Smooth muscle cell (in vitro differentiated cells): ENCODE results near the gene NDRG4. TPM values are rescaled to one million over a fixed set of nuclear protein-coding genes. Genes with fewer than 3 reads are reported as not detected.

ENCODE experiments used
- DNase-seq: peaks from one replicate; lab custom pipeline; 2025; ENCODE audit not compliant: unreplicated experiment; lab: John Stamatoyannopoulos, UW
- H2AFZ ChIP-seq: fragments of 200-600 bp; sonication (generic); 2 replicates; pipeline ENCODE4 v1.6.0; 2016; ENCODE audit warnings: antibody characterized with exemption, low read depth, mild to moderate bottlenecking
- H3F3A ChIP-seq: fragments of 200-600 bp; sonication (generic); 2 replicates; pipeline ENCODE4 v1.6.0; 2017; ENCODE audit warnings: antibody characterized with exemption, low read depth
- H3K27ac ChIP-seq: fragments of 200-600 bp; sonication (generic); 2 replicates; pipeline ENCODE4 v1.5.1; 2016; ENCODE audit warnings: low read depth, mild to moderate bottlenecking
- H3K27me3 ChIP-seq: fragments of 200-600 bp; sonication (generic); 2 replicates; pipeline ENCODE4 v1.6.1; 2016; ENCODE audit warnings: low read depth, mild to moderate bottlenecking
- H3K36me3 ChIP-seq: fragments of 200-600 bp; sonication (generic); 2 replicates; pipeline ENCODE4 v1.5.1; 2016; ENCODE audit warnings: low read depth
- H3K4me1 ChIP-seq: fragments of 200-600 bp; sonication (generic); 2 replicates; pipeline ENCODE4 v1.5.1; 2016; ENCODE audit warnings: low read depth
- H3K4me2 ChIP-seq: fragments of 200-600 bp; sonication (generic); 2 replicates; pipeline ENCODE4 v1.6.0; 2016; ENCODE audit warnings: mild to moderate bottlenecking
- H3K4me3 ChIP-seq: fragments of 200-600 bp; sonication (generic); 2 replicates; pipeline ENCODE4 v1.5.1; 2016; ENCODE audit warnings: mild to moderate bottlenecking
- H3K79me2 ChIP-seq: fragments of 200-600 bp; sonication (generic); 2 replicates; pipeline ENCODE4 v1.6.0; 2016; ENCODE audit warnings: low read depth, mild to moderate bottlenecking
- H3K9ac ChIP-seq: fragments of 200-600 bp; sonication (generic); 2 replicates; pipeline ENCODE4 v1.6.0; 2016; ENCODE audit warnings: low read depth
- H3K9me3 ChIP-seq: fragments of 200-600 bp; sonication (generic); replicated peaks from 2 replicates; pipeline ENCODE4 v1.5.1; 2016; ENCODE audit warnings: low read depth
- H4K20me1 ChIP-seq: fragments of 200-600 bp; sonication (generic); 2 replicates; pipeline ENCODE4 v1.6.0; 2016; ENCODE audit warnings: low read depth
- CTCF ChIP-seq: fragments of 200-600 bp; sonication (generic); IDR thresholded peaks from 2 replicates; pipeline ENCODE4 v1.5.1; 2017; ENCODE audit warnings: borderline replicate concordance, mild to moderate bottlenecking, antibody characterized with exemption; ENCODE audit not compliant: insufficient read depth, poor library complexity, severe bottlenecking
- WGBS: methylation state at CpG from one replicate; pipeline ENCODE4 v1.1.7; 2016; ENCODE audit warnings: low lambda C conversion rate; 5-methylcytosine and 5-hydroxymethylcytosine counted together
- polyA plus RNA-seq: library from polyadenylated mRNA; unstranded; fragments of >200 nt; fragmentation: Nextera tagmentation; extraction: Ambion mirVana; gene quantifications from 2 replicates; pipeline ENCODE4 v1.2.1, GENCODE V29; 2016
- total RNA-seq: library from RNA; depleted of rRNA; stranded (reverse); fragments of >200 nt; gene quantifications from 2 replicates; pipeline ENCODE4 v1.2.3, GENCODE V29; 2014

The NDRG4 gene
- total and polyA plus RNA-seq, 2 experiments from 2014 or later, result 9.9 to 23.0 TPM

- Histone ChIP-seq H3K79me2 (no peaks in the 10 kb centered on the region), H3K4me3 (no peak overlapping the region), H3K4me2 (no peak overlapping the region), H4K20me1 (no peaks in the 10 kb centered on the region), H3K27ac (no peak overlapping the region), H3K27me3 (no peaks in the 10 kb centered on the region), H3K4me1 (peaks cover 8% of the 10 kb centered on the region), H3K36me3 (no peaks in the 10 kb centered on the region), H2AFZ (no peak overlapping the region), H3F3A (no peaks in the 10 kb centered on the region), H3K9me3 (no peaks in the 10 kb centered on the region), H3K9ac (no peak overlapping the region)
- DNase-seq, result no peak
- WGBS, result 90% methylated on average over 20 of the region's 20 CpGs
- no peak for TF ChIP-seq CTCF
Measured at GRCh38 chr16:58493756-58494431, 6.0 kb upstream of the NDRG4 start.

- Histone ChIP-seq H3K36me3 (no peaks in the 10 kb centered on the region), H3K9me3 (no peaks in the 10 kb centered on the region), H3K4me2 (no peak overlapping the region), H4K20me1 (no peaks in the 10 kb centered on the region), H3K79me2 (no peaks in the 10 kb centered on the region), H3K4me3 (no peak overlapping the region), H3K27ac (no peak overlapping the region), H3F3A (no peaks in the 10 kb centered on the region), H3K9ac (peak overlapping the region; percentile 54), H3K27me3 (no peaks in the 10 kb centered on the region), H3K4me1 (peaks cover 8% of the 10 kb centered on the region), H2AFZ (no peak overlapping the region)
- peak; percentile 32 for TF ChIP-seq CTCF
- 21% methylated on average over 8 of the region's 8 CpGs for WGBS
- no peak for DNase-seq
Measured at GRCh38 chr16:58494981-58495520, 4.9 kb upstream of the NDRG4 start.

- H3K4me3 ChIP-seq, result no peak overlapping the region
- no peaks in the 10 kb centered on the region for H3K9me3 ChIP-seq
- no peak overlapping the region for H2AFZ ChIP-seq
- H3K36me3 ChIP-seq, result no peaks in the 10 kb centered on the region
- DNase-seq, result no peak
- H3K27me3 ChIP-seq, result no peaks in the 10 kb centered on the region
- peak overlapping the region; percentile 54 for H3K9ac ChIP-seq
- WGBS, result 75% methylated on average over 23 of the region's 24 CpGs
- H3K4me2 ChIP-seq, result no peak overlapping the region
- no peak overlapping the region for H3K27ac ChIP-seq
- no peaks in the 10 kb centered on the region for H3F3A ChIP-seq
- no peaks in the 10 kb centered on the region for H4K20me1 ChIP-seq
- no peak for TF ChIP-seq CTCF
- H3K79me2 ChIP-seq, result no peaks in the 10 kb centered on the region
- peaks cover 8% of the 10 kb centered on the region for H3K4me1 ChIP-seq
Measured at GRCh38 chr16:58495521-58496331, 4.2 kb upstream of the NDRG4 start.
